Liver (tissue), 3 donors: ENCODE measurements around the gene SCYGR1.

Source experiments
- EGR1 ChIP-seq, 2 donors: IDR thresholded peaks; 2 replicates each; pipeline ENCODE4 v1.6.1; 2016 to 2018; ENCODE audit warnings: antibody characterized with exemption in 2 of 2, low read depth in 2 of 2
- GABPA ChIP-seq, 2 donors: IDR thresholded peaks in 1 of 2; conservative IDR thresholded peaks in 1 of 2; 2 replicates each; pipeline ENCODE4 v1.6.1; 2016; ENCODE audit warnings: antibody characterized with exemption in 2 of 2, mild to moderate bottlenecking in 1 of 2, moderate library complexity in 1 of 2
- JUND ChIP-seq, 2 donors: IDR thresholded peaks; 2 replicates each; pipeline ENCODE4 v1.6.1; 2016; ENCODE audit warnings: antibody characterized with exemption in 2 of 2
- RAD21 ChIP-seq, 2 donors: IDR thresholded peaks; 2 replicates each; pipeline ENCODE4 v1.6.1; 2016; ENCODE audit warnings: antibody characterized with exemption in 2 of 2, mild to moderate bottlenecking in 2 of 2
- SP1 ChIP-seq: IDR thresholded peaks from 2 replicates; pipeline ENCODE4 v1.6.1; 2018; ENCODE audit warnings: antibody characterized with exemption, mild to moderate bottlenecking
- YY1 ChIP-seq: IDR thresholded peaks from 2 replicates; pipeline ENCODE4 v1.6.1; 2016; ENCODE audit warnings: antibody characterized with exemption, mild to moderate bottlenecking
- TF ChIP-seq, protein P1 (sequence below): fragments of 150-350 bp; IDR thresholded peaks from 2 replicates; pipeline ENCODE4 v1.5.1; 2017; ENCODE audit warnings: improper control_type of control experiment, low read depth, low read length; ENCODE audit not compliant: missing input control
- TF ChIP-seq, protein P2 (sequence below): IDR thresholded peaks from 2 replicates; pipeline ENCODE4 v1.6.1; 2016; ENCODE audit warnings: antibody characterized with exemption
- TF ChIP-seq, protein P3 (sequence below): IDR thresholded peaks from 2 replicates; pipeline ENCODE4 v1.6.1; 2016; ENCODE audit warnings: antibody characterized with exemption, mild to moderate bottlenecking
- TF ChIP-seq, protein P4 (sequence below): IDR thresholded peaks from 2 replicates; pipeline ENCODE4 v1.6.1; 2016; ENCODE audit warnings: antibody characterized with exemption
- TF ChIP-seq, protein P5 (sequence below): IDR thresholded peaks from 2 replicates; pipeline ENCODE4 v1.6.1; 2016; ENCODE audit warnings: antibody characterized with exemption
- donor health status: healthy.
- donor health status: healthy.

DNA sequence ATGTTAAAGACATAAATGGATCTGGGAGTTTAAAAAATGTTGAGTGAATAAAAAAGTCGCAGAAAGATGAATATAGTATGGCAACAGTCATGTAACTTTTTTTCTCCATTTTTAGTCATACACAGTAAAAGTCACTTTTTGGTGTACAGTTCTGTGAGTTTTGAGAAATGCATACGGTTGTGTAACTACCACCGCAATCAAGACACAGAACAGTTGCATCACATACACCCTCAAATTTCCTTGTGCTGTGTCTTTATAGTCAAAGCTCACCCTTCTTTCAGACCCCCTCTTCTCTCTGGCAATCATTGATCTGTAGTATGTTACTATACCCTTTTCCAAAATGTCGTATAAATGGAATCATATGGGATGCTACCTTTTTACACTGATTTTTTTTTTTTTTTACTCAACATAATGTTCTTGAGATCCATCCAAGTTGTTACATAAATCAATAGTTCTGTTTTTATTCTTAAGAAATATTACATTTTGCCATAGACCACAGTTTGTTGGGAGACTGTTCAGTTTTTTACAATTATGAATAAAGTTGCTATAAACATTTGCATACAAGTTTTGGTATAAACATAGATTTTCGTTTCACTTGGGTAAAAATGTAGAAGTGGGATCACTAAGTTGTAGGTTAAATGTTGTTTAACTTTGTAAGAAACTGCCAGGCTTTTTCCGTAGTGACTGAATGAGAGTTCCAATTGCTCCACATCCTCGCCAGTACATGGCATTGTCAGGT is 48.9 kb upstream of the SCYGR1 start:
- TF ChIP-seq, protein P1, sequence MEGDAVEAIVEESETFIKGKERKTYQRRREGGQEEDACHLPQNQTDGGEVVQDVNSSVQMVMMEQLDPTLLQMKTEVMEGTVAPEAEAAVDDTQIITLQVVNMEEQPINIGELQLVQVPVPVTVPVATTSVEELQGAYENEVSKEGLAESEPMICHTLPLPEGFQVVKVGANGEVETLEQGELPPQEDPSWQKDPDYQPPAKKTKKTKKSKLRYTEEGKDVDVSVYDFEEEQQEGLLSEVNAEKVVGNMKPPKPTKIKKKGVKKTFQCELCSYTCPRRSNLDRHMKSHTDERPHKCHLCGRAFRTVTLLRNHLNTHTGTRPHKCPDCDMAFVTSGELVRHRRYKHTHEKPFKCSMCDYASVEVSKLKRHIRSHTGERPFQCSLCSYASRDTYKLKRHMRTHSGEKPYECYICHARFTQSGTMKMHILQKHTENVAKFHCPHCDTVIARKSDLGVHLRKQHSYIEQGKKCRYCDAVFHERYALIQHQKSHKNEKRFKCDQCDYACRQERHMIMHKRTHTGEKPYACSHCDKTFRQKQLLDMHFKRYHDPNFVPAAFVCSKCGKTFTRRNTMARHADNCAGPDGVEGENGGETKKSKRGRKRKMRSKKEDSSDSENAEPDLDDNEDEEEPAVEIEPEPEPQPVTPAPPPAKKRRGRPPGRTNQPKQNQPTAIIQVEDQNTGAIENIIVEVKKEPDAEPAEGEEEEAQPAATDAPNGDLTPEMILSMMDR, result no peak
- TF ChIP-seq YY1, result no peak
- TF ChIP-seq, protein P2, sequence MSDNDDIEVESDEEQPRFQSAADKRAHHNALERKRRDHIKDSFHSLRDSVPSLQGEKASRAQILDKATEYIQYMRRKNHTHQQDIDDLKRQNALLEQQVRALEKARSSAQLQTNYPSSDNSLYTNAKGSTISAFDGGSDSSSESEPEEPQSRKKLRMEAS, result no peak
- TF ChIP-seq EGR1 (IDR thresholded peaks at IDR 0.05; ENCODE audit: low read depth in 2 of 2), result no peak
- TF ChIP-seq RAD21 (IDR thresholded peaks at IDR 0.05), result no peak
- TF ChIP-seq, protein P3, sequence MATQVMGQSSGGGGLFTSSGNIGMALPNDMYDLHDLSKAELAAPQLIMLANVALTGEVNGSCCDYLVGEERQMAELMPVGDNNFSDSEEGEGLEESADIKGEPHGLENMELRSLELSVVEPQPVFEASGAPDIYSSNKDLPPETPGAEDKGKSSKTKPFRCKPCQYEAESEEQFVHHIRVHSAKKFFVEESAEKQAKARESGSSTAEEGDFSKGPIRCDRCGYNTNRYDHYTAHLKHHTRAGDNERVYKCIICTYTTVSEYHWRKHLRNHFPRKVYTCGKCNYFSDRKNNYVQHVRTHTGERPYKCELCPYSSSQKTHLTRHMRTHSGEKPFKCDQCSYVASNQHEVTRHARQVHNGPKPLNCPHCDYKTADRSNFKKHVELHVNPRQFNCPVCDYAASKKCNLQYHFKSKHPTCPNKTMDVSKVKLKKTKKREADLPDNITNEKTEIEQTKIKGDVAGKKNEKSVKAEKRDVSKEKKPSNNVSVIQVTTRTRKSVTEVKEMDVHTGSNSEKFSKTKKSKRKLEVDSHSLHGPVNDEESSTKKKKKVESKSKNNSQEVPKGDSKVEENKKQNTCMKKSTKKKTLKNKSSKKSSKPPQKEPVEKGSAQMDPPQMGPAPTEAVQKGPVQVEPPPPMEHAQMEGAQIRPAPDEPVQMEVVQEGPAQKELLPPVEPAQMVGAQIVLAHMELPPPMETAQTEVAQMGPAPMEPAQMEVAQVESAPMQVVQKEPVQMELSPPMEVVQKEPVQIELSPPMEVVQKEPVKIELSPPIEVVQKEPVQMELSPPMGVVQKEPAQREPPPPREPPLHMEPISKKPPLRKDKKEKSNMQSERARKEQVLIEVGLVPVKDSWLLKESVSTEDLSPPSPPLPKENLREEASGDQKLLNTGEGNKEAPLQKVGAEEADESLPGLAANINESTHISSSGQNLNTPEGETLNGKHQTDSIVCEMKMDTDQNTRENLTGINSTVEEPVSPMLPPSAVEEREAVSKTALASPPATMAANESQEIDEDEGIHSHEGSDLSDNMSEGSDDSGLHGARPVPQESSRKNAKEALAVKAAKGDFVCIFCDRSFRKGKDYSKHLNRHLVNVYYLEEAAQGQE, result no peak
- TF ChIP-seq, protein P4, sequence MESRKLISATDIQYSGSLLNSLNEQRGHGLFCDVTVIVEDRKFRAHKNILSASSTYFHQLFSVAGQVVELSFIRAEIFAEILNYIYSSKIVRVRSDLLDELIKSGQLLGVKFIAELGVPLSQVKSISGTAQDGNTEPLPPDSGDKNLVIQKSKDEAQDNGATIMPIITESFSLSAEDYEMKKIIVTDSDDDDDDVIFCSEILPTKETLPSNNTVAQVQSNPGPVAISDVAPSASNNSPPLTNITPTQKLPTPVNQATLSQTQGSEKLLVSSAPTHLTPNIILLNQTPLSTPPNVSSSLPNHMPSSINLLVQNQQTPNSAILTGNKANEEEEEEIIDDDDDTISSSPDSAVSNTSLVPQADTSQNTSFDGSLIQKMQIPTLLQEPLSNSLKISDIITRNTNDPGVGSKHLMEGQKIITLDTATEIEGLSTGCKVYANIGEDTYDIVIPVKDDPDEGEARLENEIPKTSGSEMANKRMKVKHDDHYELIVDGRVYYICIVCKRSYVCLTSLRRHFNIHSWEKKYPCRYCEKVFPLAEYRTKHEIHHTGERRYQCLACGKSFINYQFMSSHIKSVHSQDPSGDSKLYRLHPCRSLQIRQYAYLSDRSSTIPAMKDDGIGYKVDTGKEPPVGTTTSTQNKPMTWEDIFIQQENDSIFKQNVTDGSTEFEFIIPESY, result no peak
- no peak for TF ChIP-seq JUND (IDR thresholded peaks at IDR 0.05)
- no peak for TF ChIP-seq GABPA (IDR thresholded peaks at IDR 0.05 in 1 of 2, conservative IDR thresholded peaks at IDR 0.05 in 1 of 2)
- TF ChIP-seq SP1, result no peak
- TF ChIP-seq, protein P5, sequence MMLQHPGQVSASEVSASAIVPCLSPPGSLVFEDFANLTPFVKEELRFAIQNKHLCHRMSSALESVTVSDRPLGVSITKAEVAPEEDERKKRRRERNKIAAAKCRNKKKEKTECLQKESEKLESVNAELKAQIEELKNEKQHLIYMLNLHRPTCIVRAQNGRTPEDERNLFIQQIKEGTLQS, result no peak
